GM23338 (cell line): ENCODE data around the gene CNPY1. TPM values are rescaled to one million over a fixed set of nuclear protein-coding genes. Genes with fewer than 3 reads are reported as not detected.
A peak's percentile ranks its signal among the peaks of the same experiment; 100 is the strongest.

Experiments
- ATAC-seq: fragments of 200-7000 bp; cut with Tn5 transposase; 3 replicates; pipeline ENCODE4 v1.9.1; 2020
- DNase-seq: peaks from one replicate; pipeline ENCODE4 v3.0.0-alpha.2; 2015; ENCODE audit warnings: low spot score
- H2AFZ ChIP-seq: fragments of 200-600 bp; sonication (generic); 2 replicates; pipeline ENCODE4 v1.8.0; 2016; ENCODE audit warnings: antibody characterized with exemption, mild to moderate bottlenecking, moderate library complexity
- H3F3A ChIP-seq: fragments of 200-600 bp; sonication (generic); replicated peaks from 2 replicates; pipeline ENCODE4 v1.8.0; 2017; ENCODE audit warnings: antibody characterized with exemption, mixed run types, low read depth
- H3K27ac ChIP-seq: fragments of 200-600 bp; sonication (generic); 2 replicates; pipeline ENCODE4 v1.6.1; 2016; ENCODE audit warnings: low read depth
- H3K27me3 ChIP-seq: fragments of 200-600 bp; sonication (generic); 2 replicates; pipeline ENCODE4 v1.8.0; 2016; ENCODE audit warnings: mild to moderate bottlenecking, mixed run types, moderate library complexity; ENCODE audit not compliant: insufficient read depth
- H3K36me3 ChIP-seq: fragments of 200-600 bp; sonication (generic); 2 replicates; pipeline ENCODE4 v1.8.0; 2016; ENCODE audit warnings: mild to moderate bottlenecking; ENCODE audit not compliant: insufficient read depth
- H3K4me1 ChIP-seq: fragments of 200-600 bp; sonication (generic); 2 replicates; pipeline ENCODE4 v1.8.0; 2016; ENCODE audit warnings: mild to moderate bottlenecking, moderate library complexity; ENCODE audit not compliant: insufficient read depth
- H3K4me2 ChIP-seq: fragments of 200-600 bp; sonication (generic); 2 replicates; pipeline ENCODE4 v1.7.1; 2017; ENCODE audit warnings: mixed run types
- H3K4me3 ChIP-seq: fragments of 200-600 bp; sonication (generic); 2 replicates; pipeline ENCODE4 v1.6.1; 2016; ENCODE audit warnings: mixed run types
- H3K79me2 ChIP-seq: fragments of 200-600 bp; sonication (generic); replicated peaks from 2 replicates; pipeline ENCODE4 v1.8.0; 2017; ENCODE audit warnings: mild to moderate bottlenecking; ENCODE audit not compliant: insufficient read depth
- H3K9me2 ChIP-seq: fragments of 200-600 bp; sonication (generic); 2 replicates; pipeline ENCODE4 v1.8.0; 2017; ENCODE audit not compliant: insufficient read depth
- H4K20me1 ChIP-seq: fragments of 200-600 bp; sonication (generic); replicated peaks from 2 replicates; pipeline ENCODE4 v1.8.0; 2017; ENCODE audit warnings: mild to moderate bottlenecking; ENCODE audit not compliant: insufficient read depth
- H3K27ac Mint-ChIP-seq: 2 replicates; pipeline ENCODE4 v1.8.0; 2020; ENCODE audit warnings: inconsistent platforms, mild to moderate bottlenecking, moderate library complexity, mixed read lengths
- H3K27me3 Mint-ChIP-seq: 3 replicates; pipeline ENCODE4 v1.8.0; 2022; ENCODE audit warnings: low read depth, mild to moderate bottlenecking, moderate library complexity, mixed read lengths, inconsistent platforms; ENCODE audit not compliant: insufficient read depth, poor library complexity
- H3K36me3 Mint-ChIP-seq: 3 replicates; pipeline ENCODE4 v1.8.0; 2021; ENCODE audit warnings: low read depth, mild to moderate bottlenecking, inconsistent platforms, moderate library complexity, mixed read lengths
- H3K4me1 Mint-ChIP-seq: 3 replicates; pipeline ENCODE4 v1.8.0; 2020; ENCODE audit warnings: mild to moderate bottlenecking, inconsistent platforms, mixed read lengths
- H3K4me3 Mint-ChIP-seq: 3 replicates; pipeline ENCODE4 v1.8.0; 2021; ENCODE audit warnings: moderate library complexity, mild to moderate bottlenecking, inconsistent platforms, mixed read lengths
- H3K9me3 Mint-ChIP-seq: 3 replicates; pipeline ENCODE4 v1.8.0; 2020; ENCODE audit warnings: moderate library complexity, mild to moderate bottlenecking, inconsistent platforms, mixed read lengths
- CREB1 ChIP-seq: fragments of 250-450 bp; sonication (Bioruptor Pico); IDR thresholded peaks from 2 replicates; pipeline ENCODE4 v1.5.0; 2020; ENCODE audit warnings: low read depth, mild to moderate bottlenecking, moderate library complexity
- EZH2 ChIP-seq: fragments of 200-600 bp; sonication (generic); IDR thresholded peaks from one replicate; pipeline ENCODE4 v1.8.0; 2017; ENCODE audit warnings: antibody characterized with exemption, mild to moderate bottlenecking, low read depth; ENCODE audit not compliant: unreplicated experiment
- JUNB ChIP-seq: IDR thresholded peaks from one replicate; pipeline ENCODE4 v1.6.1; 2016; ENCODE audit warnings: antibody characterized with exemption; ENCODE audit not compliant: unreplicated experiment
- NANOG ChIP-seq: IDR thresholded peaks from 2 replicates; pipeline ENCODE4 v1.6.1; 2016; ENCODE audit warnings: antibody characterized with exemption, borderline replicate concordance
- POLR2AphosphoS5 ChIP-seq: IDR thresholded peaks from 2 replicates; pipeline ENCODE4 v1.6.1; 2016; ENCODE audit warnings: antibody characterized with exemption, low read depth
- STAT1 ChIP-seq: IDR thresholded peaks from one replicate; pipeline ENCODE4 v1.6.1; 2016; ENCODE audit warnings: antibody characterized with exemption; ENCODE audit not compliant: unreplicated experiment
- ZNF114 ChIP-seq: fragments of 250-450 bp; sonication (Bioruptor Pico); IDR thresholded peaks from 2 replicates; pipeline ENCODE4 v1.5.0; 2020; ENCODE audit warnings: mild to moderate bottlenecking, moderate library complexity
- ZNF331 ChIP-seq: fragments of 250-450 bp; sonication (Bioruptor Pico); IDR thresholded peaks from 2 replicates; pipeline ENCODE4 v1.5.0; 2020; ENCODE audit warnings: low read depth, mild to moderate bottlenecking, moderate library complexity
- polyA plus RNA-seq: library from polyadenylated mRNA; unstranded; fragments of >200 nt; fragmentation: Nextera tagmentation; extraction: Ambion mirVana; gene quantifications from 2 replicates; pipeline ENCODE4 v1.2.1, GENCODE V29; 2016
- total RNA-seq: library from RNA; depleted of rRNA; stranded (reverse); fragments of >200 nt; shearing (Covaris generic); gene quantifications from 2 replicates; pipeline ENCODE4 v1.2.3, GENCODE V29; 2014
- TF ChIP-seq, protein P1 (sequence below): IDR thresholded peaks from 2 replicates; pipeline ENCODE4 v1.6.1; 2016; ENCODE audit warnings: antibody characterized with exemption
- TF ChIP-seq, protein P2 (sequence below): IDR thresholded peaks from one replicate; pipeline ENCODE4 v1.6.1; 2018; ENCODE audit warnings: antibody characterized with exemption; ENCODE audit not compliant: unreplicated experiment

The CNPY1 gene
- total and polyA plus RNA-seq, 2 experiments from 2014 or later = not detected

DNA sequence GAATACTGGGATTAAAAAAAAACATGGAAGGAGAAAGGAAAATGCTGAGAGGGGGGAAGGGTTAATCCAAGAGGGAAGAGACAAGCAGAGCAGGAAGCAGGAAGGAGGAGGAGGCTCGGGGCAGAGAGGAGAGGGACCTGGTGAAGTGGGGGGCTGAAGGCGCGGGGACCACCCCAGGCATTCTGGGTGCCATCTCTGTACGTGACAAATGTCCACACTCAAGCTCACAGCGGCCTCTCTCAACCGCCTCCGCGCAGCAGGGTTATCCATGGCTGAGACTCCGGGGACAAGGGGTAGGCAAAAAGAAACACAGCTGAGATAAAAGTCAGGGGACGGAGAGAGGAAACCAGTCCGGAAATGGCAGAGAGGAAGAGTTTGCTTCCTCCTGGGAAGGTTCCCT lies 54.5 kb downstream of the CNPY1 start (continued):
- TF ChIP-seq, protein P1, sequence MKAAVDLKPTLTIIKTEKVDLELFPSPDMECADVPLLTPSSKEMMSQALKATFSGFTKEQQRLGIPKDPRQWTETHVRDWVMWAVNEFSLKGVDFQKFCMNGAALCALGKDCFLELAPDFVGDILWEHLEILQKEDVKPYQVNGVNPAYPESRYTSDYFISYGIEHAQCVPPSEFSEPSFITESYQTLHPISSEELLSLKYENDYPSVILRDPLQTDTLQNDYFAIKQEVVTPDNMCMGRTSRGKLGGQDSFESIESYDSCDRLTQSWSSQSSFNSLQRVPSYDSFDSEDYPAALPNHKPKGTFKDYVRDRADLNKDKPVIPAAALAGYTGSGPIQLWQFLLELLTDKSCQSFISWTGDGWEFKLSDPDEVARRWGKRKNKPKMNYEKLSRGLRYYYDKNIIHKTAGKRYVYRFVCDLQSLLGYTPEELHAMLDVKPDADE = no peak

DNA sequence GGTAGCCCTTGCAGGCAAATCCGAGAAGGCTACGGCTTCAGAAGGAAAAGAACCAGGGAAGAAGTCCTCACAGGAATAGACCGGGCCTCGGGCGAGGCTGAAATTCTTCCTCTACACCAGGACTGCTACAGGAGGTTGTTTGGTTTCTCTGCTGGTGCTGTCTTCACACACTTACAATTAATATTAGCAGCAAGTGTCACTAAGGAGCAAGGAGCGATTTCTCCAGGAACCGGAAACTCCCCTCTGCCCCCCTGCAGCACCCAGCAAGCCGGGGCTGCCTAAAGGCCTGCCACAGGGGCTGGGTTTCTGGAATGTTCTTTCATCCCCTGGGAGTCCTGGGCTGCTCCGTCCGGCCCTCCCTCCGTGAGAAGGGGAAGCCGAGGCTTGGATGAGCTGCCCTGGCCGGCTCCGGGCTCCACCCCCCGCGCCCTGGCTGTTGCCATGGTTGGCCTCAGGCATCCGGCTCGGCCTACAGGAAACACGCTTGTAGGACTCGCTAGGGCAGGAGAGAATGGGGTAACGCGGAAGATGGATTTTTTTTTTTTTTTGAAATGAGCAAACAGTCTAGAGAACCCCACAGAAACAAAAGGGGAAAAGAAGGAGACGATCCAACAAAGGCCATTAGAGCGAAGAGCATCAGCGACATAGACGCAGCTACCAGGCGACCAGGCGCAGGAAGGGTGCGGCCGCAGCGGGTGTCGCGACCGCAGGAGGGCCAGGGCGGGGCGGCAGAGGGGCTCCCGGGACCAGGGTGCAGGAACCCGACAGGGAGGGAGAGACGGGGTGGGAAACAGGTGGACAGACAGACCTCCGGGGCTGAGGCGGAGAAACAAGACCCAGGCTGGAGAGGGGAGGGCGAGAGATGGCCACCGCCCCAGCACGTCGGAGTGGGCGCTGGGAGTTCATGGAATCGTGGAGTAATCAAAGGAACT lies 55.4 kb downstream of the CNPY1 start:
- ATAC-seq (peak; percentile 84), DNase-seq (peak; percentile 90)
- peak overlapping the region; percentile 97 for H2AFZ ChIP-seq
- peaks cover 19% of the 10 kb centered on the region for H3K4me1 ChIP-seq
- H3K27ac ChIP-seq = no peak overlapping the region
- H3F3A ChIP-seq = 0 out of 2 replicates have a peak, but pooled peaks cover 9% of the 10 kb centered on the region
- no peaks in the 10 kb centered on the region for H4K20me1 ChIP-seq
- no peaks in the 10 kb centered on the region for H3K9me2 ChIP-seq
- no peak for TF ChIP-seq CREB1 (CRISPR knock-in tag)
- TF ChIP-seq EZH2 = peak; percentile 9
- TF ChIP-seq, protein P2, sequence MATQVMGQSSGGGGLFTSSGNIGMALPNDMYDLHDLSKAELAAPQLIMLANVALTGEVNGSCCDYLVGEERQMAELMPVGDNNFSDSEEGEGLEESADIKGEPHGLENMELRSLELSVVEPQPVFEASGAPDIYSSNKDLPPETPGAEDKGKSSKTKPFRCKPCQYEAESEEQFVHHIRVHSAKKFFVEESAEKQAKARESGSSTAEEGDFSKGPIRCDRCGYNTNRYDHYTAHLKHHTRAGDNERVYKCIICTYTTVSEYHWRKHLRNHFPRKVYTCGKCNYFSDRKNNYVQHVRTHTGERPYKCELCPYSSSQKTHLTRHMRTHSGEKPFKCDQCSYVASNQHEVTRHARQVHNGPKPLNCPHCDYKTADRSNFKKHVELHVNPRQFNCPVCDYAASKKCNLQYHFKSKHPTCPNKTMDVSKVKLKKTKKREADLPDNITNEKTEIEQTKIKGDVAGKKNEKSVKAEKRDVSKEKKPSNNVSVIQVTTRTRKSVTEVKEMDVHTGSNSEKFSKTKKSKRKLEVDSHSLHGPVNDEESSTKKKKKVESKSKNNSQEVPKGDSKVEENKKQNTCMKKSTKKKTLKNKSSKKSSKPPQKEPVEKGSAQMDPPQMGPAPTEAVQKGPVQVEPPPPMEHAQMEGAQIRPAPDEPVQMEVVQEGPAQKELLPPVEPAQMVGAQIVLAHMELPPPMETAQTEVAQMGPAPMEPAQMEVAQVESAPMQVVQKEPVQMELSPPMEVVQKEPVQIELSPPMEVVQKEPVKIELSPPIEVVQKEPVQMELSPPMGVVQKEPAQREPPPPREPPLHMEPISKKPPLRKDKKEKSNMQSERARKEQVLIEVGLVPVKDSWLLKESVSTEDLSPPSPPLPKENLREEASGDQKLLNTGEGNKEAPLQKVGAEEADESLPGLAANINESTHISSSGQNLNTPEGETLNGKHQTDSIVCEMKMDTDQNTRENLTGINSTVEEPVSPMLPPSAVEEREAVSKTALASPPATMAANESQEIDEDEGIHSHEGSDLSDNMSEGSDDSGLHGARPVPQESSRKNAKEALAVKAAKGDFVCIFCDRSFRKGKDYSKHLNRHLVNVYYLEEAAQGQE = no peak
- Mint-ChIP-seq H3K9me3 (no peaks in the 10 kb centered on the region; the same call in 2 of the 3 replicates), H3K27ac (no peak overlapping the region), H3K4me3 (peak overlapping the region; percentile 78), H3K4me1 (peaks cover 31% of the 10 kb centered on the region), H3K27me3 (peaks cover 84% of the 10 kb centered on the region), H3K36me3 (no peaks in the 10 kb centered on the region)
- peaks cover 71% of the 10 kb centered on the region for H3K27me3 ChIP-seq
- no peaks in the 10 kb centered on the region for H3K79me2 ChIP-seq
- H3K4me2 ChIP-seq = peak overlapping the region; percentile 86
- peak overlapping the region; percentile 73 for H3K4me3 ChIP-seq
- no peaks in the 10 kb centered on the region for H3K36me3 ChIP-seq

DNA sequence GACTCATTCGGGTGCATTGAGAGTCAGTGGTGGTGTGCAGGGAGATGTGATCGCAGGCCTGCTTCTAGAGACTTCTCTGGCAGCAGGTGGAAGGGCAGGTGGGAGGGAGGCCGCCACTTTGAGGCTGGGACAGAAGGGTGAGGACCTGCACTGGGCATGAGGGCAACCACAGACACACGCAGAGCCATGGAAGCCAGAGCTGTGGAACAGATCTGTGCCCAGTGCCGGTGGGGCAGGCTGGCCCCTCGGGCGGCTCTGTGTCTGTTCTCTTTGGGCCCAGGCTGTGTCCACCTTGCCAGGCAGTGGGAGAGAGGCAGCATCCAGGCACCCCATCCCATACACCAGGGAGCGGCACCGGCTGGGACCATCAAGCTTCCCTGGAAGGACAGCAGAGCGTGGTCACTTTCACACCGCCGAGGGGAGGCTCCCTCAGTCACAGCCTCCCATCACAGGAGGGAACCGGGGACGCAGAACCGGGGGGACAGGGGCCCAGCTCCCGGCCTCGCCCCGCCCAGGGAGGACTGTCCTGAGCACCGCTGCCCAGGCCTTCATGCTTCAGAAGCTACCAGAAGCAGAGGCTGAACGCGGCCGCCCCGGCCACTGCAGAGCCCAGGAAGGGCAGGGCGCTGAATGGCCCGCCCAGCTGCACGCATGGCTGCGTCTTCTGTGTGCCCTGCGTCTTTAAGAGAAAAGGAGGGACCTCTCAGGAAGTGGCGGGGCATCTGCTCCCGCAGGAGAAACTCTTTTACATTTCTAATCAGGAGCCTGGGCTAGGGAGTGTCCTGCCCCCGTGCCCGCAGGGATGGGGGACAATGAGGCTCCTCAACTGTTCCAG lies 56.3 kb downstream of the CNPY1 start:
- peaks cover 25% of the 10 kb centered on the region for H3K4me1 Mint-ChIP-seq
- H3K27me3 ChIP-seq = peaks cover 66% of the 10 kb centered on the region

More for the DNA sequence above, 56.3 kb downstream of the CNPY1 start:
- Mint-ChIP-seq H3K27ac (no peak overlapping the region), H3K9me3 (no peaks in the 10 kb centered on the region; the same call in 2 of the 3 replicates), H3K4me3 (peak overlapping the region; percentile 78), H3K27me3 (peaks cover 77% of the 10 kb centered on the region), H3K36me3 (no peaks in the 10 kb centered on the region)
- Histone ChIP-seq H3K79me2 (no peaks in the 10 kb centered on the region), H3K36me3 (no peaks in the 10 kb centered on the region), H3K4me3 (peak overlapping the region; percentile 73), H2AFZ (peak overlapping the region; percentile 97), H3K27ac (no peak overlapping the region), H3K4me1 (peaks cover 19% of the 10 kb centered on the region), H4K20me1 (no peaks in the 10 kb centered on the region), H3K9me2 (no peaks in the 10 kb centered on the region), H3F3A (0 out of 2 replicates have a peak, but pooled peaks cover 9% of the 10 kb centered on the region), H3K4me2 (peak overlapping the region; percentile 86)
- DNase-seq (peak; percentile 56), ATAC-seq (peak; percentile 68)
- TF ChIP-seq NANOG (no peak), ZNF331 (CRISPR knock-in tag) (no peak), STAT1 (no peak), ZNF114 (CRISPR knock-in tag) (no peak), JUNB (no peak), EZH2 (no peak), POLR2AphosphoS5 (no peak)
- TF ChIP-seq, protein P1 = no peak
- TF ChIP-seq, protein P2 = no peak
